HEK293 (cell line): Measurements from ENCODE around the gene EN1.

Experiments used
- CTCF ChIA-PET: fragments of 350-600 bp; formaldehyde crosslinking; extraction: SDS; loops from one replicate; lab custom pipeline; 2021; ENCODE audit warnings: antibody characterized with exemption; lab: Yijun Ruan, JAX
- POLR2A ChIA-PET: fragments of 300-600 bp; formaldehyde crosslinking; extraction: SDS; loops from one replicate; lab custom pipeline; 2020; ENCODE audit warnings: antibody characterized with exemption, inconsistent platforms; lab: Yijun Ruan, JAX
- H3K27ac ChIP-seq: fragments of 200-500 bp; sonication (Bioruptor generic); 2 replicates; pipeline ENCODE4 v1.5.1; 2014; ENCODE audit warnings: low read depth, low read length, control low read depth, inconsistent platforms; ENCODE audit errors: extremely low read depth
- H3K36me3 ChIP-seq, 2 experiments: fragments of 200-500 bp in 1 of 2; sonication (Bioruptor generic) in 1 of 2; 1 replicate in 1 of 2; 2 replicates in 1 of 2; pipeline ENCODE4 v1.5.1; 2014 to 2017; ENCODE audit warnings: inconsistent platforms in 2 of 2, low read length in 2 of 2; ENCODE audit not compliant: control insufficient read depth in 2 of 2, insufficient read depth in 1 of 2
- H3K4me1 ChIP-seq: fragments of 200-500 bp; sonication (Bioruptor generic); 2 replicates; pipeline ENCODE4 v1.5.1; 2014; ENCODE audit warnings: mild to moderate bottlenecking, low read length, inconsistent platforms; ENCODE audit not compliant: control insufficient read depth, insufficient read depth
- H3K4me3 ChIP-seq: 2 replicates; pipeline ENCODE4 v1.5.1; 2011; ENCODE audit warnings: low read depth, mild to moderate bottlenecking, control low read depth, low read length, moderate library complexity
- H3K9me3 ChIP-seq: fragments of 200-500 bp; sonication (Bioruptor generic); 2 replicates; pipeline ENCODE4 v1.5.1; 2014; ENCODE audit warnings: low read depth, low read length, inconsistent platforms; ENCODE audit not compliant: control insufficient read depth, insufficient read depth
- KLF1 ChIP-seq: fragments of 450-650 bp; formaldehyde crosslinking; IDR thresholded peaks from 2 replicates; pipeline ENCODE4 v1.5.1; 2016; ENCODE audit warnings: missing biosample characterization, missing genetic modification characterization
- KLF7 ChIP-seq: fragments of 450-650 bp; formaldehyde crosslinking; IDR thresholded peaks from 2 replicates; pipeline ENCODE4 v1.5.1; 2016; ENCODE audit warnings: missing biosample characterization, missing genetic modification characterization, borderline replicate concordance
- KLF8 ChIP-seq: fragments of 450-650 bp; formaldehyde crosslinking; IDR thresholded peaks from 2 replicates; pipeline ENCODE4 v1.5.1; 2016; ENCODE audit warnings: missing biosample characterization, missing genetic modification characterization
- PRDM1 ChIP-seq: fragments of 450-650 bp; formaldehyde crosslinking; IDR thresholded peaks from 2 replicates; pipeline ENCODE4; 2016; ENCODE audit warnings: missing biosample characterization, missing genetic modification characterization
- SALL2 ChIP-seq: fragments of 450-650 bp; formaldehyde crosslinking; IDR thresholded peaks from 2 replicates; pipeline ENCODE4 v1.5.0; 2017; ENCODE audit warnings: missing biosample characterization, mild to moderate bottlenecking, missing genetic modification characterization, borderline replicate concordance
- ZBTB21 ChIP-seq: fragments of 450-650 bp; formaldehyde crosslinking; IDR thresholded peaks from 2 replicates; pipeline ENCODE4 v1.5.1; 2017; ENCODE audit warnings: missing biosample characterization, missing genetic modification characterization
- ZBTB6 ChIP-seq: fragments of 450-650 bp; formaldehyde crosslinking; IDR thresholded peaks from 2 replicates; pipeline ENCODE4 v1.5.1; 2017; ENCODE audit warnings: missing biosample characterization, missing genetic modification characterization
- ZNF133 ChIP-seq: fragments of 450-650 bp; formaldehyde crosslinking; IDR thresholded peaks from 2 replicates; pipeline ENCODE4 v1.5.1; 2016; ENCODE audit warnings: missing biosample characterization, missing genetic modification characterization
- ZNF280C ChIP-seq: fragments of 450-650 bp; formaldehyde crosslinking; IDR thresholded peaks from 2 replicates; pipeline ENCODE4 v1.5.1; 2016; ENCODE audit warnings: missing biosample characterization, missing genetic modification characterization
- ZNF292 ChIP-seq: fragments of 450-650 bp; formaldehyde crosslinking; IDR thresholded peaks from 2 replicates; pipeline ENCODE4 v1.5.1; 2016; ENCODE audit warnings: low read depth, missing biosample characterization, missing genetic modification characterization, borderline replicate concordance
- ZNF350 ChIP-seq: fragments of 450-650 bp; formaldehyde crosslinking; IDR thresholded peaks from 2 replicates; pipeline ENCODE4 v1.5.0; 2017; ENCODE audit warnings: missing biosample characterization, mild to moderate bottlenecking, missing genetic modification characterization
- ZNF433 ChIP-seq: fragments of 450-650 bp; formaldehyde crosslinking; IDR thresholded peaks from 2 replicates; pipeline ENCODE4 v1.5.1; 2016; ENCODE audit warnings: missing biosample characterization, missing genetic modification characterization, low read depth
- ZNF521 ChIP-seq: fragments of 450-650 bp; formaldehyde crosslinking; IDR thresholded peaks from 2 replicates; pipeline ENCODE4 v1.5.1; 2017; ENCODE audit warnings: missing biosample characterization, mild to moderate bottlenecking, missing genetic modification characterization
- ZNF571 ChIP-seq: fragments of 450-650 bp; formaldehyde crosslinking; IDR thresholded peaks from 2 replicates; pipeline ENCODE4 v1.5.0; 2017; ENCODE audit warnings: missing biosample characterization, missing genetic modification characterization
- ZNF596 ChIP-seq: fragments of 450-650 bp; IDR thresholded peaks from 2 replicates; pipeline ENCODE4 v1.5.0; 2018; ENCODE audit warnings: missing biosample characterization, mild to moderate bottlenecking, missing genetic modification characterization, moderate library complexity
- ZNF639 ChIP-seq: fragments of 450-650 bp; formaldehyde crosslinking; IDR thresholded peaks from 2 replicates; pipeline ENCODE4 v1.5.1; 2016; ENCODE audit warnings: missing biosample characterization, missing genetic modification characterization
- ZNF670 ChIP-seq: fragments of 450-650 bp; formaldehyde crosslinking; IDR thresholded peaks from 2 replicates; pipeline ENCODE4 v1.5.1; 2016; ENCODE audit warnings: missing biosample characterization, missing genetic modification characterization, low read depth
- ZNF701 ChIP-seq: fragments of 450-650 bp; formaldehyde crosslinking; IDR thresholded peaks from 2 replicates; pipeline ENCODE4 v1.5.1; 2016; ENCODE audit warnings: missing biosample characterization, missing genetic modification characterization
- ZNF76 ChIP-seq: fragments of 450-650 bp; formaldehyde crosslinking; IDR thresholded peaks from 2 replicates; pipeline ENCODE4; 2016; ENCODE audit warnings: low read depth, missing biosample characterization, missing genetic modification characterization, borderline replicate concordance
- ZNF843 ChIP-seq: fragments of 450-650 bp; formaldehyde crosslinking; IDR thresholded peaks from 2 replicates; pipeline ENCODE4 v1.5.1; 2016; ENCODE audit warnings: missing biosample characterization, missing genetic modification characterization
- ZSCAN30 ChIP-seq: fragments of 450-650 bp; IDR thresholded peaks from 2 replicates; pipeline ENCODE4 v1.5.1; 2018; ENCODE audit warnings: missing biosample characterization, mild to moderate bottlenecking, missing genetic modification characterization, moderate library complexity
- ZXDB ChIP-seq: fragments of 450-650 bp; formaldehyde crosslinking; IDR thresholded peaks from 2 replicates; pipeline ENCODE4 v1.5.1; 2016; ENCODE audit warnings: missing biosample characterization, missing genetic modification characterization

Gene EN1

GRCh38 chr2:118861242-118861641, 13.8 kb upstream of the EN1 start:
- TF ChIP-seq SALL2 (tag by site-specific recombination) (no peak), PRDM1 (tag by site-specific recombination) (no peak)
- ChIA-PET CTCF (interaction anchor here (0.5 to 1.3 kb wide), 5 partner anchors 9 to 815 kb away, joined by 3 read pairs; no protein-coding TSS in a partner anchor), POLR2A (no interaction called here)
- H3K4me1 ChIP-seq, result no peaks in the 10 kb centered on the region
- H3K36me3 ChIP-seq, result no peaks in the 10 kb centered on the region
- no peak overlapping the region for H3K27ac ChIP-seq
- H3K9me3 ChIP-seq, result no peaks in the 10 kb centered on the region
- no peak overlapping the region for H3K4me3 ChIP-seq

GRCh38 chr2:118860506-118860905, 13.1 kb upstream of the EN1 start:
- Histone ChIP-seq H3K4me3 (no peak overlapping the region), H3K9me3 (no peaks in the 10 kb centered on the region), H3K27ac (no peak overlapping the region), H3K4me1 (no peaks in the 10 kb centered on the region), H3K36me3 (no peaks in the 10 kb centered on the region)
- POLR2A ChIA-PET, result no interaction called here
- CTCF ChIA-PET, result interaction anchor here (0.6 to 1.3 kb wide), 4 partner anchors 10 to 814 kb away, joined by 3 read pairs; no protein-coding TSS in a partner anchor
- TF ChIP-seq ZNF843, result no peak
- TF ChIP-seq KLF7 (tag by site-specific recombination), result no peak
- TF ChIP-seq KLF1 (tag by site-specific recombination), result no peak
- TF ChIP-seq ZNF433 (tag by site-specific recombination), result no peak
- no peak for TF ChIP-seq ZNF521
- TF ChIP-seq ZBTB21 (tag by site-specific recombination), result no peak
- no peak for TF ChIP-seq ZNF133
- no peak for TF ChIP-seq ZNF670 (tag by site-specific recombination)
- no peak for TF ChIP-seq ZNF596
- TF ChIP-seq ZSCAN30 (tag by site-specific recombination), result no peak
- TF ChIP-seq ZNF571, result no peak
- no peak for TF ChIP-seq KLF8 (tag by site-specific recombination)
- no peak for TF ChIP-seq ZBTB6 (tag by site-specific recombination)
- TF ChIP-seq ZNF350 (tag by site-specific recombination), result no peak
- TF ChIP-seq ZXDB, result no peak
- TF ChIP-seq ZNF292, result no peak
- TF ChIP-seq ZNF76 (tag by site-specific recombination), result no peak
- TF ChIP-seq ZNF280C (tag by site-specific recombination), result no peak
- TF ChIP-seq ZNF701 (tag by site-specific recombination), result no peak
- TF ChIP-seq ZNF639 (tag by site-specific recombination), result no peak
